Cardiac fibroblast (primary cell): ENCODE results near the gene PDZD4.

Experiments used
- DNase-seq, 2 donors: peaks; one replicate each; pipeline versions ENCODE4 v3.0.0 to v3.0.0-alpha.2; 2010; ENCODE audit warnings: low read depth in 2 of 2
- H3K4me3 ChIP-seq, 2 donors: replicated peaks in 1 of 2; 1 replicate in 1 of 2; 2 replicates in 1 of 2; pipeline ENCODE4 v1.5.1; 2011; ENCODE audit warnings: low read depth in 2 of 2, low read length in 2 of 2, mild to moderate bottlenecking in 2 of 2, moderate library complexity in 1 of 2
- TF ChIP-seq, protein P1 (sequence below): IDR thresholded peaks from one replicate; pipeline ENCODE4 v1.5.1; 2011; ENCODE audit warnings: low read depth, mild to moderate bottlenecking, low read length, inconsistent platforms

Gene PDZD4, protein sequence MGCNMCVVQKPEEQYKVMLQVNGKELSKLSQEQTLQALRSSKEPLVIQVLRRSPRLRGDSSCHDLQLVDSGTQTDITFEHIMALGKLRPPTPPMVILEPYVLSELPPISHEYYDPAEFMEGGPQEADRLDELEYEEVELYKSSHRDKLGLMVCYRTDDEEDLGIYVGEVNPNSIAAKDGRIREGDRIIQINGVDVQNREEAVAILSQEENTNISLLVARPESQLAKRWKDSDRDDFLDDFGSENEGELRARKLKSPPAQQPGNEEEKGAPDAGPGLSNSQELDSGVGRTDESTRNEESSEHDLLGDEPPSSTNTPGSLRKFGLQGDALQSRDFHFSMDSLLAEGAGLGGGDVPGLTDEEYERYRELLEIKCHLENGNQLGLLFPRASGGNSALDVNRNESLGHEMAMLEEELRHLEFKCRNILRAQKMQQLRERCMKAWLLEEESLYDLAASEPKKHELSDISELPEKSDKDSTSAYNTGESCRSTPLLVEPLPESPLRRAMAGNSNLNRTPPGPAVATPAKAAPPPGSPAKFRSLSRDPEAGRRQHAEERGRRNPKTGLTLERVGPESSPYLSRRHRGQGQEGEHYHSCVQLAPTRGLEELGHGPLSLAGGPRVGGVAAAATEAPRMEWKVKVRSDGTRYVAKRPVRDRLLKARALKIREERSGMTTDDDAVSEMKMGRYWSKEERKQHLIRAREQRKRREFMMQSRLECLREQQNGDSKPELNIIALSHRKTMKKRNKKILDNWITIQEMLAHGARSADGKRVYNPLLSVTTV

DNA sequence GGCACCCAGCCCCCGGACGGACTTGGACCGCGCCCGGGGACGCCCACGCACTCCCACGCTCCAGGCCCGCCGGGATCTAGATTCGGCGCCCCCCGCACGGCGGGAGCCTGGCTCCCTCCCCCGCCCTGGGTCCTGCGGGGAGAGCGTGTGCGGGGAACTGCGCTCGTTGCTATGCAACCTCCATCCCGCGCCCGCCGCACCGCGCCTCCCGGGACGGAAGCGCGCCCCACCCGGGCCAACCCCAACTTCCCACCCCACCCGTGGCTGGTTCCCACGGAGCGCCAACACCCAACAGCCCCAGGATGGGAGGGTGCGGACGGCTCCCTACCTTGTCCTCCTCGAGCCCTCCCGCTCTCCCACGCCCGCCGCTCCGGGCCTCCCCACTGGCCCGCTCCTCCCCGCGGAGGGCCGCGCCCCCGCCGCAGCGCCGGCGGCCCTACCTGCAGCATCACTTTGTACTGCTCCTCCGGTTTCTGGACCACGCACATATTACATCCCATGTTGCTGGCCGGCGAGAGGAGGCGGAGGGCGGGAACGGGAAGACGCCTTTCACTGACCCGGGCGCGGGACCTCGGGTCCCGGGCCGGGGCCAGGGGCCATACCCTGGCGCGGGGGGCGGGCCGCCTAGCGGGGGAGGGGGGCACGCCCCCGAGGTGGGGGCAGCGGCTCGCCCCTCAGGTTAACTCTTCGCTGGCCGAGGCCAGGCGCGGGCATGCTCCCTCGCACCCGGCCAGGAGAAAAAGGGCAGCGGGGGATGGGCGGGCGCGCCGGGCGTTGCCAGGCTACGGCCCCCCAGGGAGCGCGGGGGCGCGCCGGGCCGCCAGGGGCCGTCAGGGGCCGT is at the start of gene PDZD4:
Gene PDZD4, minus strand, starts transcription at position 746 of the 841 bp plus-strand sequence. Its CDS starts 246 bp downstream, at position 500.
- TF ChIP-seq, protein P1, sequence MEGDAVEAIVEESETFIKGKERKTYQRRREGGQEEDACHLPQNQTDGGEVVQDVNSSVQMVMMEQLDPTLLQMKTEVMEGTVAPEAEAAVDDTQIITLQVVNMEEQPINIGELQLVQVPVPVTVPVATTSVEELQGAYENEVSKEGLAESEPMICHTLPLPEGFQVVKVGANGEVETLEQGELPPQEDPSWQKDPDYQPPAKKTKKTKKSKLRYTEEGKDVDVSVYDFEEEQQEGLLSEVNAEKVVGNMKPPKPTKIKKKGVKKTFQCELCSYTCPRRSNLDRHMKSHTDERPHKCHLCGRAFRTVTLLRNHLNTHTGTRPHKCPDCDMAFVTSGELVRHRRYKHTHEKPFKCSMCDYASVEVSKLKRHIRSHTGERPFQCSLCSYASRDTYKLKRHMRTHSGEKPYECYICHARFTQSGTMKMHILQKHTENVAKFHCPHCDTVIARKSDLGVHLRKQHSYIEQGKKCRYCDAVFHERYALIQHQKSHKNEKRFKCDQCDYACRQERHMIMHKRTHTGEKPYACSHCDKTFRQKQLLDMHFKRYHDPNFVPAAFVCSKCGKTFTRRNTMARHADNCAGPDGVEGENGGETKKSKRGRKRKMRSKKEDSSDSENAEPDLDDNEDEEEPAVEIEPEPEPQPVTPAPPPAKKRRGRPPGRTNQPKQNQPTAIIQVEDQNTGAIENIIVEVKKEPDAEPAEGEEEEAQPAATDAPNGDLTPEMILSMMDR, result no peak
- no peak within 1 kb of the TSS for H3K4me3 ChIP-seq
- DNase-seq, result no peak

DNA sequence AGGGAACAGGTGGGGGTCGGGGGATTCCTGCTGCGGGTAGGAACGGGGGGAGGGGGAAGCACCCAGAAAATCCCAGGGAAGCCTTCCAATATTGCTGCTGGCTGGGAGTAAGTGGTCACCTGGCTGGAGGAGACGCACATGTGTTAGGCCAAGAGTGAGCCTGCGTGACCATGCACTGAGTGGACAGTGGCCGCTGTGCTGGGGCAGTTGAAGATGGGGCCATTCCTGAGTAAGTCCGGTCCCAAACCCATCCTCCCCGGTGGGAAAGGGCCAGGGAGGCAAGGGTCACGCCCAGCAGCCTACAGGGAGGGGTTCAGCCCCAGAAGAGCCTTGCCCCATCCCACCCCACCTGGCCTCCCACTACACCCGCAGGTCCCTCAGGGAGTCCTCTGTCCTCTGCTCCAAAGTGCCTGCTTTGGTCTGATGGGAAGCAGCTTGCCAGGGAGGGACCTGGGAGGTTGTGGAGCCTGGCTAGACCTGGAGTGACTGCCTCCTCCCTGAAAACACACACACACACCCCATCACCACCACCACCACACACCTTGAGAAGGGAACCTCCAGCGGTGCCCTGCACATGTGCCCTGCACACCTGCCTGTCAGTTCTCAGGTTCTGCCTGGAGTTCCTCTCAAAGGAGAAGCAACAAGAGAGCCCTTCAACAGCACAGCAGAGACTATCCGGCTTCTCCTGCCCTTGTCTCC is 49.5 kb upstream of the PDZD4 start:
- H3K4me3 ChIP-seq, result no peak overlapping the region
- DNase-seq, result no peak
- TF ChIP-seq, protein P1, result no peak

DNA sequence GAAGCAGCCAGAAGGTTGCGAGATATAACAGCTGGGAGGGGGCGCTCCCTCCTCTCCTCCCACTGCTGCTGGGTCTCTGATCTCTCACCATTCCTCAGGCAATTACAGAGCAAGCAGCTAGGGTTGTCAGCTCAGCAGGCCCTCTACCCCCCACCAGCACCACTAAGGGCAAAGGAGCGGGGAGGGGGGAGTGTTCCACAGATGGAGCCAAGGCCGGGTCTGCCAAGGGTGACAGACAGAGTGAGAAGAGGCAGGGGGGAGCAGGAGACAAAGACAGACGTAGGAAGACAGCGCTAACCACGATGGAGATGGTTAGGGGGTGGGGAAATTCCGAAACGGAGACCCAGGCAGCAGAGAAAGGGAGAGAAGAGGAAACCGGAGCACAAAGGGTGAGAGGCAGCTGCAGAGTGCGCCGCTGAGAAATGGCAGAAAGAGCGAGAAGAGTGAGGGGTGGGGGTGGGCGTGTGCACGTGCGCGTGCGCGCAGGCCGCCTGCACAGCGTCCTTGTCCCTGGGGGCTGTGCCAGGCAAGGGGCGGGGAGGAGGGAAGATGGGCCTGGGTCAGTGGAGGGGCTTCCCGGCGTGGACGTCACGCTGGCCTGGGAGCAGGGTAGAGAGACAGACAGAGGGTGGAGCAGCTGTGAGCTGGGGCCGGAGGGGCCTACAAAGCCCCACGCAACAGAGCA is 48.8 kb upstream of the PDZD4 start:
- TF ChIP-seq, protein P1, result no peak
- no peak for DNase-seq
- no peak overlapping the region for H3K4me3 ChIP-seq

DNA sequence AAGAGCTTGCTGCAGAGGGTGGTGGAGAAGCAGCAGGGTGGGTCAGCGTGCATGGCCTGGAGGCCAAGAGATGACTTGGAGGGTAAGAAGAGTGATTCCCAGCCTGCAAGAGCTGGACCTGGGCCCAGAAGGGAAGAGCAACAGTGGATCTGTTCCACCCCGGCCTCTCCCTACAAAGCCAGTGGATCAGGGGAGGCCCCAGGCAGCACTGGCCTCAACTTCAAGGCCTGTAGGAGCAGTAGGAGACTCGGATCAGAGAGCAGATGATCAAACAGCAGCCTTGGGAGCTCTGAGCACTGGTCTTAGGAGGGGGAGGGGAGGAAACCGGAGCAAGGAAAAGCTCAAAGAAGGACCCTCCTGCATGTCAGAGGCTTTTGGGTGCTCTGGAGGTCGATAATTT is 48.0 kb upstream of the PDZD4 start:
- DNase-seq, result no peak
- TF ChIP-seq, protein P1, result no peak

DNA sequence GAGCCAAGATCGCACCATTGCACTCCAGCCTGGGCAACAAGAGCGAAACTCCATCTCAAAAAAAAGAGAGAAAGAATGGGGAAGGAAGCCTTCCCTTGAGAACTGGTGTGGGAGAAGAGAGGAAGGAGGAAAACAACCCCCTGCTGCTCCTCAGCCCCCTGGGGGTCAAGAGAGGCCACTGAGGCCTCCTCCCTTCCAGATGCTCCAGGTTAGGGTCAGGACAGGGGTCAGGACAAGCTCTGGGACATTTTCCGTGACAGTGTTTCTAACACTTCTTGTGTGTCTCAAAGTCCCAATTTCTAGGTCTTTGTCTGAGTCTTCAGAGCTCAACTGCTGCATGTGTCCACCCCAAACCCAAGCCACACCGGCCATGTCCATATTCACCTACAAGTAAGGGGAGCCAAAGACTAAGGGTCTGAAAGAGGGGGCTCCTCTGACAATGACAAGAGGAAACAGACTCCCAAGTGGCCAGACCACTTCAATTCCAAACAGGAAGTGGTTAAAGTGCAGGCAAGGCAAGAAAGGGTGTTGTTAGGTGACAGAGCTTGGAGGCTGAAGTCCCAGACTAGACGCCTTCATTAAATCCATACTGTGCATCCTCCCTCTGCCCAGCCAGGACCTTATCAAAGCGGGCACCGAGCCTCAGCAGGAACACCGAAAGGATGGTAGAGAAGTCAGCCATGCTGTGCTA is 47.4 kb upstream of the PDZD4 start:
- TF ChIP-seq, protein P1, result no peak
- no peak for DNase-seq
- H3K4me3 ChIP-seq, result no peak overlapping the region

More for the DNA sequence above, 48.0 kb upstream of the PDZD4 start:
- H3K4me3 ChIP-seq, result no peak overlapping the region
